Adrenal gland (tissue), 5 donors: ENCODE measurements around the gene SERINC4.

Experiments
- CTCF ChIP-seq, 6 experiments: fragments of 450-650 bp in 4 of 6; fragments of 200-600 bp in 2 of 6; sonication (generic) in 1 of 6; IDR thresholded peaks; 1 replicate in 5 of 6; 2 replicates in 1 of 6; pipeline versions ENCODE4 v1.5.1 to v1.8.0; 2016 to 2021; ENCODE audit warnings: antibody characterized with exemption in 6 of 6, mild to moderate bottlenecking in 2 of 6, moderate library complexity in 1 of 6
- POLR2A ChIP-seq, 2 donors: fragments of 450-650 bp; IDR thresholded peaks; one replicate each; pipeline ENCODE4 v1.6.1; 2017; ENCODE audit warnings: antibody characterized with exemption in 2 of 2, mild to moderate bottlenecking in 2 of 2, moderate library complexity in 1 of 2
- donor health status: DM: no; HTN: no; CAD: no.

- TF ChIP-seq CTCF (IDR thresholded peaks at IDR 0.05) (no peak), POLR2A (IDR thresholded peaks at IDR 0.05) (no peak)
These were observed 23.8 kb downstream of the SERINC4 start for GRCh38 chr15:43776101-43776717.
